GM12878 (cell line): ENCODE results near the gene GANAB. TPM values are rescaled to one million over a fixed set of nuclear protein-coding genes. Genes with fewer than 3 reads are reported as not detected.

Experiments used
- ASH2L ChIP-seq: fragments of 300-600, 200-600 bp; sonication (generic); IDR thresholded peaks from 2 replicates; pipeline ENCODE4 v1.6.1; 2017; ENCODE audit warnings: low read depth, mild to moderate bottlenecking, borderline replicate concordance
- BHLHE40 ChIP-seq, 2 experiments: fragments of 450-650 bp in 1 of 2; IDR thresholded peaks; 2 replicates each; pipeline ENCODE4 v1.6.1; 2011 to 2017; ENCODE audit warnings: low read depth in 2 of 2, borderline replicate concordance in 1 of 2, improper control_type of control experiment in 1 of 2, low read length in 1 of 2, mild to moderate bottlenecking in 1 of 2
- CBX3 ChIP-seq: fragments of 200-600 bp; sonication (generic); IDR thresholded peaks from 2 replicates; pipeline ENCODE4 v1.6.1; 2016; ENCODE audit warnings: low read depth, borderline replicate concordance
- CBX5 ChIP-seq: sonication (generic); IDR thresholded peaks from 2 replicates; pipeline ENCODE4 v1.6.1; 2016; ENCODE audit warnings: low read depth, moderate library complexity, mild to moderate bottlenecking, inconsistent platforms
- CEBPB ChIP-seq, 2 experiments: fragments of 150-350 bp in 1 of 2; IDR thresholded peaks; 2 replicates each; pipeline ENCODE4 v1.6.1; 2012 to 2014; ENCODE audit warnings: low read depth in 2 of 2, low read length in 2 of 2, borderline replicate concordance in 1 of 2, inconsistent platforms in 1 of 2
- CHD2 ChIP-seq: IDR thresholded peaks from 2 replicates; pipeline ENCODE4 v1.6.1; 2011; ENCODE audit warnings: low read depth, low read length, improper control_type of control experiment, borderline replicate concordance
- CREB1 ChIP-seq: IDR thresholded peaks from 2 replicates; pipeline ENCODE4 v1.6.1; 2012; ENCODE audit warnings: low read depth, mild to moderate bottlenecking, inconsistent platforms
- CREM ChIP-seq: IDR thresholded peaks from 2 replicates; pipeline ENCODE4 v1.6.1; 2014; ENCODE audit warnings: antibody characterized with exemption, low read depth
- E4F1 ChIP-seq: fragments of 450-650 bp; IDR thresholded peaks from 2 replicates; pipeline ENCODE4 v1.6.1; 2018; ENCODE audit warnings: borderline replicate concordance, mild to moderate bottlenecking; ENCODE audit not compliant: partially characterized antibody
- ELK1 ChIP-seq: IDR thresholded peaks from 2 replicates; pipeline ENCODE4 v1.6.1; 2012; ENCODE audit warnings: low read depth, low read length, improper control_type of control experiment
- FOS ChIP-seq: IDR thresholded peaks from 3 replicates; pipeline ENCODE4 v1.6.1; 2011; ENCODE audit warnings: borderline replicate concordance; ENCODE audit not compliant: insufficient read length; ENCODE audit errors: extremely low read depth
- NR2C1 ChIP-seq: fragments of 450-650 bp; IDR thresholded peaks from 2 replicates; pipeline ENCODE4 v1.6.1; 2017; ENCODE audit warnings: antibody characterized with exemption, mild to moderate bottlenecking, moderate library complexity
- PAX5 ChIP-seq: IDR thresholded peaks from 2 replicates; pipeline ENCODE4 v1.6.1; 2011; ENCODE audit warnings: low read depth, low read length, borderline replicate concordance
- PKNOX1 ChIP-seq: fragments of 450-650 bp; IDR thresholded peaks from 2 replicates; pipeline ENCODE4 v1.6.1; 2016; ENCODE audit warnings: mild to moderate bottlenecking
- POLR2A ChIP-seq: IDR thresholded peaks from 2 replicates; pipeline ENCODE4 v1.6.1; 2011; ENCODE audit warnings: low read depth, mild to moderate bottlenecking, low read length
- RBBP5 ChIP-seq: fragments of 200-600 bp; sonication (generic); conservative IDR thresholded peaks from 2 replicates; pipeline ENCODE4 v1.6.1; 2016
- SP1 ChIP-seq: IDR thresholded peaks from one replicate; pipeline ENCODE4 v1.6.1; 2011; ENCODE audit warnings: low read depth, low read length
- SUPT20H ChIP-seq: IDR thresholded peaks from 2 replicates; pipeline ENCODE4 v1.6.1; 2011; ENCODE audit warnings: low read depth, mild to moderate bottlenecking, low read length, moderate library complexity, borderline replicate concordance; ENCODE audit not compliant: control insufficient read depth
- TCF12 ChIP-seq: IDR thresholded peaks from 2 replicates; pipeline ENCODE4 v1.6.1; 2011; ENCODE audit warnings: low read depth, mild to moderate bottlenecking, low read length
- TCF3 ChIP-seq: IDR thresholded peaks from 2 replicates; pipeline ENCODE4 v1.6.1; 2012; ENCODE audit warnings: low read depth, mild to moderate bottlenecking, low read length, borderline replicate concordance; ENCODE audit not compliant: insufficient read depth
- ZNF622 ChIP-seq: fragments of 450-650 bp; IDR thresholded peaks from 2 replicates; pipeline ENCODE4 v1.6.1; 2017; ENCODE audit warnings: mild to moderate bottlenecking, inconsistent platforms
- ZSCAN29 ChIP-seq: fragments of 450-650 bp; IDR thresholded peaks from 2 replicates; pipeline ENCODE4 v1.6.1; 2017; ENCODE audit warnings: mild to moderate bottlenecking, moderate library complexity
- polyA plus RNA-seq, 11 experiments: library from polyadenylated mRNA; depleted of rRNA in 4 of 11; unstranded in 6 of 11; stranded (reverse) in 5 of 11; fragments of >200 nt; fragmentation: Nextera tagmentation in 4 of 11; fragmentation: Illumina TruSeq in 1 of 11; extraction: Ambion mirVana in 4 of 11; extraction: Trizol in 1 of 11; gene quantifications; 1 replicate in 1 of 11; 2 replicates in 10 of 11; pipeline versions ENCODE4 v1.2.1 to v1.2.3, GENCODE V29; 2011 to 2016; ENCODE audit warnings: inconsistent platforms in 2 of 11, missing spikeins in 2 of 11, low read depth in 1 of 11
- total RNA-seq, 4 experiments: library from RNA; depleted of rRNA in 3 of 4; stranded (reverse); fragments of >200 nt in 3 of 4; fragmentation: Illumina TruSeq in 1 of 4; extraction: Trizol in 1 of 4; gene quantifications; 2 replicates each; pipeline versions ENCODE4 v1.2.1 to v1.2.3, GENCODE V29; 2013 to 2021

GANAB gene
- total and polyA plus RNA-seq, 10 of the 15 experiments (the other 5 are each of a cell fraction or from before 2014, with no cell fraction given): 4.5 to 175 (median 102) TPM

- peak; percentile 60 for TF ChIP-seq PKNOX1
- no peak for TF ChIP-seq PAX5
- TF ChIP-seq CBX3: no peak
- TF ChIP-seq TCF3: 0 out of 2 replicates have a peak, but pooled peaks have one; percentile 47
- TF ChIP-seq ASH2L: no peak
- no peak for TF ChIP-seq SP1
- 0 out of 2 replicates have a peak, but pooled peaks have one; percentile 1 for TF ChIP-seq CREB1
- TF ChIP-seq ELK1: peak; percentile 11; the same call in 1 of the 2 replicates
- 0 out of 2 replicates have a peak, but pooled peaks have one; percentile 50 for TF ChIP-seq POLR2A
- TF ChIP-seq CHD2: no peak; the same call in 1 of the 2 replicates
- TF ChIP-seq ZSCAN29: peak; percentile 44; the same call in 1 of the 2 replicates
- no peak for TF ChIP-seq CEBPB (IDR thresholded peaks at IDR 0.05; ENCODE audit: borderline replicate concordance in 1 of 2, low read depth in 2 of 2, low read length in 2 of 2)
- no peak for TF ChIP-seq CREM
- no peak for TF ChIP-seq SUPT20H
- TF ChIP-seq RBBP5: no peak
- no peak for TF ChIP-seq FOS
- no peak for TF ChIP-seq ZNF622
- peak; percentile 50; the same call in 1 of the 2 replicates for TF ChIP-seq NR2C1
- TF ChIP-seq CBX5: no peak
- no peak for TF ChIP-seq E4F1
- TF ChIP-seq BHLHE40 (IDR thresholded peaks at IDR 0.05; ENCODE audit: borderline replicate concordance in 1 of 2, low read depth in 2 of 2, low read length in 1 of 2): peak in 1 of 2 experiments; percentile 71; a peak in 2 of 4 replicates
- TF ChIP-seq TCF12: peak; percentile 45; the same call in 1 of the 2 replicates
Measured at GRCh38 chr11:62612366-62613290, 33.8 kb downstream of the GANAB start, which contains the start of the genes EML3 and ROM1 (continued).
